Stimulated activated CD8-positive, alpha-beta memory T cell treated with anti-CD3 and anti-CD28 coated beads, Interleukin-7, amount 100 ng/mL, for 4 hours (primary cell): ENCODE data around the gene TMCO1.
"Not testable (repeated sequence)": the region's sequence is repeated elsewhere in the genome, so short reads cannot be mapped to it uniquely, and the experiment has no call there.

ENCODE experiments used
- DNase-seq, 2 donors: peaks; one replicate each; pipeline ENCODE4 v3.0.0-alpha.2; 2020; ENCODE audit warnings: low read depth in 2 of 2

TMCO1 gene

DNA sequence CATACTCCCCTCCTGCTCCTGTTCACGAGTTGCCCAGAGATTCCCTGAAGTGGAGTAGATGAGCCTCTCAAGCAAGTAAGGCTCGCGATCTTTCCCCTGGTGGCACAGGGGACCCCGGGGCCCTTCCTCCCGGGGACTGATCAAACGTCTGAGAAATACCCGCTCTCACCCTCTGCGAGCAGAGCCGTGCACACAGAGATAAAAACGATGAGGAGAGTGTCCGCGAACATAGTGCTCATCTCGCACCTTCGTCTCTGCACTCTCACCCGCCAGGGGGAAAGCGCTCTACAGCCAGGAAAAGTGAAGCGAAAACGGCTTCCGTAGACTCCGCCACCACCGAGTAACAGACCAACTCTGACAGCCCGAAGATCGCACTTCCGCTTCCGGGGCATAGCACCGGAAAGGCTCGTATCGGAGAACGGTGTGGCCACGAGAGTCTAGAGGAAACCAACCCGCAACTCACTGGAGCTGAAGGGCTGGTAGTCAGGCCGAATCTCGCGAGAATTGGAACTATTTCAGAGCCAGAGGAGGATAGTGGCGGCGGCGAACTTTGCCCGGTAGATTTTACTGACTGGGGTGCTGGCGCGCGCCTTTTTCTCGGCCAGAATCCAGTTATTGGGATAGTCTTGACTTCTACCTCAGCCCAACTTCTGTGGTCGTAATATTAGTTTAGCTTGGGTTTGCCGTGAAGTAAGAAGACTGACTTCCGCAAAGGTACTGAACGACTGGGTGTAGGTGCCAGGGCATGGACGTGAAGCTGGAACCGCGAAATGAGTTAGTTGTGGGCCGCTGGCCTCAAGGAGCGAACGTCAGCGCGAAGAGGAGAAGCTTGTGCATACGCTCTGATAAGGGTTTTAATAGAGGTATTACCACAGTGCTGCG lies at the start of gene TMCO1:
TSS of gene TMCO1 (minus strand) at position 356 of the 882 bp plus-strand sequence. CDS start at position 239, 117 bp downstream.
- peak; percentile 87 to 92 for DNase-seq

DNA sequence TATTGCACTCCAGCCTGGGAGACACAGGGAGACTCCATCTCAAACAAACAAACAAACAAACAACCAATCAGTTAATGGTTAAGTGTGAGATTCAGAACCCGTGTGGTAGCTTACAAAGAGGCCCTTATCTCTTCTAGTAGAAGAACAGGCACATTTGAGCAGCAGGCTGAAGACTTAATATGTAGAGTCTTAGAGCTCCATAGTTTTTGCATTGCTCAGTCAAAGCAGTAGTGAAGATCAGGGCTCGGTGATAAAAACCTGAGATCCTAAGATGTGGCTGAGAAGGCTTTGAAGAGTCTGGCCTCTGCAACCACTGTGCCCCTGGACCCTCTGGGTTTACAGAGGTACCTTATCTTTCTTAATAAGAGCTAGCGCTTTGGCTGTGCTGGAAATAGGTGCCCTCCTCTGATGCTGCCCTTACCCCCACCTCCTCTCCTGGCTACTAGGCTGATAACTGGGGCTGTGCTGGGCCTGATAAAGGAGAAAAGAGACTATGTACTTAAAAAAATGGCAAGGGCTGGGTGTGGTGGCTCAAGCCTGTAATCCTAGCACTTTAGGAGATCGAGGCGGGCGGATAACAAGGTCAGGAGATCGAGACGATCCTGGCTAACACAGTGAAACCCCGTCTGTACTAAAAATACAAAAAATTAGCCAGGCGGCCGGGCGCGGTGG lies 48.3 kb upstream of the TMCO1 start:
- DNase-seq, result no peak

GRCh38 chr1:165816157-165816556 lies 47.5 kb upstream of the TMCO1 start:
- DNase-seq, result no peak

GRCh38 chr1:165815725-165816124 lies 47.1 kb upstream of the TMCO1 start:
- DNase-seq, result no peak

DNA sequence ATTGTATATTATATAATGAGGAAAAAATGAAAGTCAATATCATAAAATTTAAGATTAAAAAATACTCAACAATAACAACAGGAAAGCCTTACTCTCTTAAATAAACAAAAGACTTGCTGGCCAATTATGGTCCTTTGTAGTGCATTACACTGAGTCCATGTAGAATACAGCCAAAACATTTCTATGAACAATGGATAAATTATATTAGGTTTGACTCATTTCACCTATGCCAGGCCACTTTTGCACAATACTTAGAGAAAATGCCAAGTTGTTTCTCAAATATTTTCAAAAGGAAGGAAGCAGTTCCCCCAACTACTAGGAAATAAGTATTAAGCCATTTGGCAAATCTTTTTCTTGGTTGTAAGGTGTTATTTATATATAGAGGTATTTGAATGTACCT lies 38.9 kb upstream of the TMCO1 start:
- DNase-seq, result no peak

DNA sequence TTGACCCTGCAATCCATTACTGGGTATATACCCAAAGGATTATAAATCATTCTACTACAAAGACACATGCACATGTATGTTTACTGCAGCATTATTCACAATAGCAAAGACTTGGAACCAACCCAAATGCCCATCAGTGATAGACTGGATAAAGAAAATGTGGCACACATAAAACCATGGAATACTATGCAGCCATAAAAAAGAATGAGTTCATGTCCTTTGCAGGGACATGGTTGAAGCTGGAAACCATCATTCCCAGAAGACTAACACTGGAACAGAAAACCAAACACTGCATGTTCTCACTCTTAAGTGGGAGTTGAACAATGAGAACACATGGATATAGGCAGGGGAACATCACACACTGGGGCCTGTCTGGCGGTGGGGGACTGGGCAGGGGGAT lies 35.8 kb upstream of the TMCO1 start:
- DNase-seq, result not testable (repeated sequence)

DNA sequence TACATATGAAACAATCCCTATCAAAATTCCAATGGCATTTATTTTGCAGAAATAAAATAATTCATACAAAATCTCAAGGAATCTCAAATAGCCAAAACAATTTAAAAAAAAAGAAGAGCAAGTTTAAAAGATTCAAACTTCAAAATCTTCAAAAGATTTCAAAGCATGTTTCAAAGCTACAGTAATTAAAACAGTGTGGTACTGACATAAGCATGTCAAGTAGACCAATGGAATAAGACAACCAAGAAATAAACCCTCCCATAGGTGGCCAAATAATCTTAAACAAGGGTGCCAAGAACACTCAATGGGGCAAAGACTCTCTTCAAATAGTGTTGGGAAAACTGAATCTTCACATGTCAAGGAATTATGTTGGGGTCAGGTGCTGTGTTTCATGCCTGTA lies 30.7 kb upstream of the TMCO1 start:
- no peak for DNase-seq

- no peak for DNase-seq
Observed at GRCh38 chr1:165795894-165796293, 27.2 kb upstream of the TMCO1 start.

GRCh38 chr1:165793951-165794350 lies 25.3 kb upstream of the TMCO1 start:
- DNase-seq, result no peak

DNA sequence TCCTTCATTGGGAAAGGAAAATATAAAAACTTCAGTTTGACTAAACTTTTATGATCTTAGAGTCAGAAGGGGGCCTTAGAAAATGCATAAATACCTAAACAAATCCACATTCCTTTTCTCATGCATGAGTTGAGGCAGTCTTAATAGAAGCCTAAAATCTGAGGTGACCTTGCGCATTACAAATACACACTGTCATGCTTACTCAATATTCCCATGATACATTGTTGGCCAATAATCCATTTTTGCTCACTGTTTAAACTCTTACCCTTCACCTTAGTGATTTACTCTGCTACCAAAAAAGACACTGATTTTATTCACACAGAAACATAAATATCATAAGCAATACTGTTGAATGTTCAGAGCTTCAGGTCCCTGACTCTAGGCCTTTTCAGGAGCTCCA lies 19.1 kb upstream of the TMCO1 start:
- DNase-seq, result no peak

DNA sequence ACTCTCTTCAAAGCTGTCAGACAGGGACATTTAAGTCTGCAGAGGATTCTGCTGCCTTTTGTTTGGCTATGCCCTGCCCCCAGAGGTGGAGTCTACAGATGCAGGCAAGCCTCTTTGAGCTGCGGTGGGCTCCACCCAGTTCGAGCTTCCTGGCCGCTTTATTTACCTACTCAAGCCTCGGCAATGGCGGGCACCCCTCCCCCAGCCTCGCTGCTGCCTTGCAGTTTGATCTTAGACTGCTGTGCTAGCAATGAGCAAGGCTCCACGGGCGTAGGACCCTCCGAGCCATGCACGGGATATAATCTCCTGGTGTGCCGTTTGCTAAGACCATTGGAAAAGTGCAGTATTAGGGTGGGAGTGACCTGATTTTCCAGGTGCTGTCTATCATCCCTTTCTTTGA lies 14.9 kb upstream of the TMCO1 start:
- not testable (repeated sequence) for DNase-seq

GRCh38 chr1:165778197-165778596 lies 9.5 kb upstream of the TMCO1 start:
- not testable (repeated sequence) for DNase-seq

- DNase-seq, result no peak
Observed at GRCh38 chr1:165773324-165773965, 4.8 kb upstream of the TMCO1 start.

GRCh38 chr1:165772739-165773138 lies 4.1 kb upstream of the TMCO1 start:
- no peak for DNase-seq

DNA sequence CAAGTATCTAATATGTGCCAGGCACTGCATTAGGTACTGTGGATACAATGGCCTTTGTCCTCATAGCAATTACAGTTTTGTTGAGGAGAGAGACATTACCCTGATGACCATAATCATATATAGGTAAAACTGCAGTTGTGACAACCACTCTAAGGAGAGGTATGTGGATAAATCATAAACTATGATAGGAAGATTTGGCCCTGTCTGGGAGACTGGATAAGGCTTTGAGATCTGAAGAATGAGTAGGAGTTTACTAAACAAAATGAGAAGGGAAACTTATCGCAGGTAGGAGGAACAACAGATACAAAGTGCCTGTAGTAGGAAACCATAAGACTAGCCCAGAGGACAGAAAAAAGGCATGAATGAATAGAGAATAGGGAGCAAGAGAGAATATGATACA lies 4.4 kb downstream of the TMCO1 start:
- DNase-seq, result no peak

DNA sequence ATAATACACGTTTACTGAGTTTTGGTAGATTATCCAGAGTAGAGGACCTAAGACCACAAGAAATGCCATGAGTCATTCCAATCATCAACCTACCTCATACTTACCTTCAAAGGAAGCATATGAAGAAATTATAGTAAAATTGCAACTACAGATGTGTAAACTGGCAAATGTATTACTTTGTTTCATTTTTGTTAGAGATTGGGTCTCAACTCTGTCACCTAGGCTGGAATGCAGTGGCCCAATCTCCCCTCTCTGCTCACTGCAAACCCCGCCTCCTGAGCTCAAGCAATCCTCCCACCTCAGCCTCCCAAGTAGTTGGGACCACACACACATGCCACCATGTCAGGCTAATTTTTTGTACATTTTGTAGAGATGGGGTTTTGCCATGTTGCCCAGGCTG lies 5.2 kb downstream of the TMCO1 start:
- no peak for DNase-seq

- no peak for DNase-seq
Observed at GRCh38 chr1:165762725-165763124, 5.9 kb downstream of the TMCO1 start.

DNA sequence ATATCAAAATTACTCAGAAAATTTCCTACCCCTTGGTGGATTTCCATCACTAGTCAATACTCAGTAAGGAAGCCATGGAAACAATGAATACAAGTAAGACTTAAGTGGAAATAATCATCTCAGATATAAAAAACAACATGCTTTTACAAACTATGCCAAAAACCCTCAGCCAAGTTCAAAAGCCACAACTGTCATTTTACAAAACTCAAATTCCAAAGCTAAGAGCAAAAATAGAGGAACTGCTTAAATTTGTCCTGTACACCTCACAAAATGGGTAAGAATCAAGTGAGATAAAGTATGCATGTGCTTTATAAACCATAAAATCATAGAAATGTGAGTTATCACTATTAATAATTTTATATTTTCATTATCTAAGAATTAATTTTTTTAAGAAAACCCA lies 9.6 kb downstream of the TMCO1 start:
- no peak for DNase-seq

DNA sequence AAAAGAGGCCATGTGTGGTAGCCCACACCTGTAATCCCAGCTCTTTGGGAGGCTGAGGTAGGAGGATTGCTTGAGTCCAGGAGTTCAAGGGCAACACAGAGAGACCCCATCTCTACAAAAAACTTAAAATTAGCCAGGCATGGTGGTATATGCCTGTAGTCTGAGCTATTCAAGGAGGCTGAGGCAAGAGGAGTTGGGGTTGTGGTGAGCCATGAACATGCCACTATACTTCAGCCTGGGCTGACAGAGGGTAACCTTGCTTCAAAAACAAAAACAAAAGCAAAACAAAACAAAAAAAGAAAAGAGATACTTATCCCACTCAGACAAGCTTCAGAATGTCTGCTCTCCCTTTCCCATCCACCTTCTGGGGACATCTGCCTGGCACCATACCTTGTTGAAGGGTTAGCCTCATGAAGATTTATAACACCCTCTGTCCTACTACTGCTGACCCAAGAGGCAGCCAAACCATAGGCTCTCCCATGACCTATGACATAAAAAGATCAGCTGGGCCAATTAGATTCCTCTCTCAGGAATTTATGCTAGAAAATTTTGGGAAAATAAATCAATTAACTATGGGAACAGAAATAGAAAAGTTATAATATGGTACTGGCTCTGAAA lies 13.2 kb downstream of the TMCO1 start:
- DNase-seq, result no peak

GRCh38 chr1:165753934-165754333 lies 14.7 kb downstream of the TMCO1 start:
- DNase-seq, result no peak

DNA sequence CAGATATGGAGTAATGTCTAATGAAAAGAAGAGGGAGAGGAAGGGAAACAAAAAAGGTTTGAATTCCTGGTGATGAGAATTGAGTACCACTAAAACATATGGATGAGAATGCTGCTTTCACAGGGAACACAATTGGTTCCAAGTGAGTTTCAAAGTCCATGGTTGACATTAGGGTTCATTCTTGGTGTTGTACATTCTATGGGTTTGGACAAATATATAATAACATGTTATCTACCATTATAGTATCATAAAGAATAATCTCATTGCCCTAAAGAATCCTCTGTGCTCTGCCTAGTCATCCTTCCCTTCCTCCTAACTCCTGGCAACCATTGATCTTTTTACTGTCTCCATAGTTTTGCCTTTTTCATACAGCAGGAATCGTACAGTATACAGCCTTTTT lies 20.1 kb downstream of the TMCO1 start:
- no peak for DNase-seq
